CD14-positive monocyte (primary cell): ENCODE measurements around the gene CYP2S1. TPM values are rescaled to one million over a fixed set of nuclear protein-coding genes. Genes with fewer than 3 reads are reported as not detected.

ENCODE experiments used
- DNase-seq, 3 donors: peaks; one replicate each; pipeline ENCODE4 v3.0.0-alpha.2; 2011 to 2022
- H2AFZ ChIP-seq: 2 replicates; pipeline ENCODE4 v1.6.0; 2012; ENCODE audit warnings: mild to moderate bottlenecking, low read depth, low read length, inconsistent platforms; ENCODE audit not compliant: insufficient read depth, poor library complexity, severe bottlenecking
- H3K27ac ChIP-seq, 2 donors: 1 replicate in 1 of 2; 2 replicates in 1 of 2; pipeline ENCODE4 v1.5.1; 2012 to 2013; ENCODE audit warnings: low read length in 2 of 2, control low read depth in 1 of 2, inconsistent platforms in 1 of 2, low read depth in 1 of 2, mild to moderate bottlenecking in 1 of 2
- H3K27me3 ChIP-seq, 2 donors: one replicate each; pipeline versions ENCODE4 v1.6.0 to v1.6.1; 2011 to 2013; ENCODE audit warnings: low read length in 2 of 2; ENCODE audit not compliant: control insufficient read depth in 2 of 2, insufficient read depth in 2 of 2
- H3K36me3 ChIP-seq, 2 donors: replicated peaks in 1 of 2; 1 replicate in 1 of 2; 2 replicates in 1 of 2; pipeline versions ENCODE4 v1.5.1 to v1.6.1; 2012 to 2013; ENCODE audit warnings: low read length in 2 of 2, control low read depth in 1 of 2, inconsistent platforms in 1 of 2, mild to moderate bottlenecking in 1 of 2; ENCODE audit not compliant: insufficient read depth in 2 of 2, control insufficient read depth in 1 of 2
- H3K4me1 ChIP-seq, 2 donors: 1 replicate in 1 of 2; 2 replicates in 1 of 2; pipeline versions ENCODE4 v1.5.1 to v1.6.1; 2012 to 2013; ENCODE audit warnings: low read length in 2 of 2, control low read depth in 1 of 2, inconsistent platforms in 1 of 2, mild to moderate bottlenecking in 1 of 2, moderate library complexity in 1 of 2; ENCODE audit not compliant: insufficient read depth in 2 of 2, control insufficient read depth in 1 of 2
- H3K4me2 ChIP-seq: replicated peaks from 2 replicates; pipeline ENCODE3; 2012; ENCODE audit warnings: low read length, moderate library complexity, mild to moderate bottlenecking; ENCODE audit not compliant: poor library complexity, severe bottlenecking; ENCODE audit errors: extremely low read depth
- H3K4me3 ChIP-seq, 3 experiments: fragments of 200-600 bp in 1 of 3; sonication (generic) in 1 of 3; replicated peaks in 1 of 3; 1 replicate in 2 of 3; 2 replicates in 1 of 3; pipeline ENCODE4 v1.5.1; 2011 to 2013; ENCODE audit warnings: low read length in 3 of 3, mild to moderate bottlenecking in 3 of 3, control low read depth in 2 of 3, low read depth in 2 of 3, inconsistent platforms in 1 of 3, moderate library complexity in 1 of 3
- H3K79me2 ChIP-seq: 2 replicates; pipeline ENCODE4 v1.6.0; 2012; ENCODE audit warnings: mild to moderate bottlenecking, control low read depth, inconsistent platforms, low read length, moderate library complexity; ENCODE audit not compliant: insufficient read depth
- H3K9ac ChIP-seq: 2 replicates; pipeline ENCODE4 v1.6.0; 2017; ENCODE audit warnings: low read length, mild to moderate bottlenecking; ENCODE audit not compliant: insufficient read depth, poor library complexity, severe bottlenecking
- H3K9me3 ChIP-seq, 2 donors: replicated peaks in 1 of 2; 1 replicate in 1 of 2; 2 replicates in 1 of 2; pipeline versions ENCODE4 v1.5.1 to v1.6.1; 2012 to 2013; ENCODE audit warnings: low read length in 2 of 2, control low read depth in 1 of 2; ENCODE audit not compliant: control insufficient read depth in 1 of 2, insufficient read depth in 1 of 2
- H4K20me1 ChIP-seq: 2 replicates; pipeline ENCODE4 v1.6.0; 2012; ENCODE audit warnings: mild to moderate bottlenecking, low read length, control low read depth, moderate library complexity; ENCODE audit not compliant: insufficient read depth
- H3K27ac Mint-ChIP-seq, 7 donors: one replicate each; pipeline ENCODE4 v1.8.0; 2020; ENCODE audit warnings: mild to moderate bottlenecking in 7 of 7, mixed read lengths in 7 of 7, moderate library complexity in 6 of 7, inconsistent platforms in 2 of 7
- H3K27me3 Mint-ChIP-seq, 3 donors: one replicate each; pipeline ENCODE4 v1.8.0; 2021 to 2022; ENCODE audit warnings: low read depth in 3 of 3, mild to moderate bottlenecking in 3 of 3, mixed read lengths in 3 of 3, moderate library complexity in 3 of 3, inconsistent platforms in 1 of 3
- H3K36me3 Mint-ChIP-seq, 2 donors: one replicate each; pipeline ENCODE4 v1.8.0; 2020; ENCODE audit warnings: mixed read lengths in 2 of 2, inconsistent platforms in 1 of 2, mild to moderate bottlenecking in 1 of 2
- H3K4me1 Mint-ChIP-seq: one replicate; pipeline ENCODE4 v1.8.0; 2020; ENCODE audit warnings: mild to moderate bottlenecking, mixed read lengths
- H3K4me3 Mint-ChIP-seq, 2 donors: one replicate each; pipeline ENCODE4 v1.8.0; 2020; ENCODE audit warnings: mild to moderate bottlenecking in 2 of 2, mixed read lengths in 2 of 2, moderate library complexity in 1 of 2
- H3K9me3 Mint-ChIP-seq, 7 donors: one replicate each; pipeline ENCODE4 v1.8.0; 2020 to 2022; ENCODE audit warnings: mixed read lengths in 7 of 7, mild to moderate bottlenecking in 6 of 7, moderate library complexity in 6 of 7, inconsistent platforms in 2 of 7
- CTCF ChIP-seq: fragments of 200-600 bp; IDR thresholded peaks from one replicate; pipeline ENCODE4 v1.8.0; 2022; ENCODE audit warnings: antibody characterized with exemption, mild to moderate bottlenecking
- WGBS: methylation state at CpG from one replicate; pipeline ENCODE4 v1.1.5; 2013; ENCODE audit warnings: missing lambda C conversion rate; ENCODE audit not compliant: insufficient coverage; 5-methylcytosine and 5-hydroxymethylcytosine counted together
- intact Hi-C, 2 donors: fragments of 100-400 bp; cut with micrococcal nuclease; formaldehyde crosslinking; loops; one replicate each; pipeline versions ENCODE4 v1.15.0 to v1.15.1; 2023
- polyA plus RNA-seq, 3 donors: library from polyadenylated mRNA; depleted of rRNA in 1 of 3; unstranded in 2 of 3; stranded (reverse) in 1 of 3; fragments of 300-500 nt in 2 of 3; fragments of >200 nt in 1 of 3; fragmentation: Illumina TruSeq in 2 of 3; gene quantifications; 1 replicate in 2 of 3; 2 replicates in 1 of 3; pipeline ENCODE4 v1.2.3, GENCODE V29; 2012 to 2021

The CYP2S1 gene
- polyA plus RNA-seq, 3 donors = 8.9 to 20.3 (median 10.3) TPM

DNA sequence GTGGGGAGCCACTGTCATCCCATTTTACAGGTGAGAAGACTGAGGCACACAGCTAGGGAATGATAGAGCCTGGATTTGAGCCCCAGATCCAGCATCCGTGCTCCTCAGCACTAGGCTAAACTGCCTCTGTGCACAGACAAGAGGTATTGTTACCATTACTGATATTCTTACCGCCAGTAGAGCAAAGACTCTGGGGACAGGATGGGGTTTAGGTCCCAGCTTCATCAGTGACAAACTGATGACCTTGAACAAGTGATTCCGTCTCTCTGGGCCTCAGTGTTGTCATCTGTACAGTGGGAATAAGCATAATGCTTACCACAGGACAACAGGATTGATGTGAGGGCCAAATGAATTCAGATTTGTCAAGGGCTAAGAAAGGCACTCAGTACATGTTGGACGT, 42.5 kb downstream of the CYP2S1 start:
- Mint-ChIP-seq H3K4me3 (no peak overlapping the region), H3K36me3 (no peaks in the 10 kb centered on the region), H3K27me3 (peaks cover 0 to 6% (median 0%) of the 10 kb centered on the region in 3 donors), H3K27ac (no peak overlapping the region), H3K9me3 (peaks cover 0 to 3% (median 0%) of the 10 kb centered on the region in 7 donors), H3K4me1 (peaks cover 20% of the 10 kb centered on the region)
- H3K9ac ChIP-seq = no peak overlapping the region
- no peak for TF ChIP-seq CTCF
- no peaks in the 10 kb centered on the region for H3K9me3 ChIP-seq
- intact Hi-C loops = no loop called here
- H3K4me1 ChIP-seq = peaks cover 24 to 25% of the 10 kb centered on the region in 2 donors
- no peak for DNase-seq
- H3K4me2 ChIP-seq = no peak overlapping the region
- H3K27me3 ChIP-seq = no peaks in the 10 kb centered on the region
- no peak overlapping the region for H3K27ac ChIP-seq
- 83% methylated on average over 2 of the region's 4 CpGs for WGBS
- no peaks in the 10 kb centered on the region for H3K36me3 ChIP-seq
- no peak overlapping the region for H2AFZ ChIP-seq
- no peak overlapping the region for H3K4me3 ChIP-seq
- H3K79me2 ChIP-seq = no peaks in the 10 kb centered on the region
- no peaks in the 10 kb centered on the region for H4K20me1 ChIP-seq

- peaks cover 12% of the 10 kb centered on the region for H3K4me1 Mint-ChIP-seq
- H3K9me3 Mint-ChIP-seq = peaks cover 0 to 3% (median 0%) of the 10 kb centered on the region in 7 donors
- no peaks in the 10 kb centered on the region for H3K36me3 Mint-ChIP-seq
- no peak overlapping the region for H3K27ac ChIP-seq
- H4K20me1 ChIP-seq = no peaks in the 10 kb centered on the region
- peaks cover 0 to 6% (median 0%) of the 10 kb centered on the region in 3 donors for H3K27me3 Mint-ChIP-seq
- intact Hi-C loops = no loop called here
- H3K4me2 ChIP-seq = no peak overlapping the region
- H3K9ac ChIP-seq = no peak overlapping the region
- H3K4me1 ChIP-seq = peaks cover 10 to 11% of the 10 kb centered on the region in 2 donors
- H3K27me3 ChIP-seq = no peaks in the 10 kb centered on the region
- H3K9me3 ChIP-seq = no peaks in the 10 kb centered on the region
- no peak overlapping the region for H3K27ac Mint-ChIP-seq
- H3K4me3 ChIP-seq = no peak overlapping the region
- no peaks in the 10 kb centered on the region for H3K36me3 ChIP-seq
- DNase-seq = no peak
- no peaks in the 10 kb centered on the region for H3K79me2 ChIP-seq
- H2AFZ ChIP-seq = no peak overlapping the region
- WGBS = 80% methylated on average over 5 of the region's 10 CpGs
- no peak overlapping the region for H3K4me3 Mint-ChIP-seq
- no peak for TF ChIP-seq CTCF
Measured at GRCh38 chr19:41238244-41238643, 45.2 kb downstream of the CYP2S1 start.
